CD4-positive, alpha-beta T cell treated with Interleukin-6 for 4 hours (primary cell): ENCODE measurements around the gene PSMD8.
"Not testable (repeated sequence)": the region's sequence is repeated elsewhere in the genome, so short reads cannot be mapped to it uniquely, and the experiment has no call there.

Experiments used
- DNase-seq: peaks from one replicate; pipeline ENCODE4 v3.0.0-alpha.2; 2020; ENCODE audit warnings: mixed read lengths

The PSMD8 gene

GRCh38 chr19:38362076-38362945, 12.1 kb upstream of the PSMD8 start:
- peak; percentile 82 for DNase-seq

GRCh38 chr19:38362946-38363688, 11.3 kb upstream of the PSMD8 start:
- not testable (repeated sequence) for DNase-seq

DNA sequence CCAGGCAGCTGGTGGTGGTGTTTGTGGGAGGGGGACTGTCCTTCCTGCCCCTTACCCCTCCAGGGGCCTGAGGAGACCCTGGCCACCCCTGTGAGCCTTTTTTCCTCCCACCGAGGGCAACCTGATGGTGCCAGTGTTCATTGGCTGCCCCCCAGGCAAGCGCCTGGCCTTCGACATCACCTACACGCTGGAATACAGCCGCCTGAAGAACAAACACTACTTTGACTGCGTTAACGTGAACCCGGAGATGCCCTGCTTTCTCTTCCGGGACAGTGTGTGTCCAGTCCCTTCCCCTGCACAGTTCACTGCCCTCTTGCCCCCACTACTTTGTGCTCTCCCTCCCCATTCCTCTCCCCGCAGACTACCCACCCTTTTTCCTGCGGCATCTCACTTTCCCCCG, 7.3 kb upstream of the PSMD8 start:
- no peak for DNase-seq

GRCh38 chr19:38369584-38369983, 4.8 kb upstream of the PSMD8 start:
- no peak for DNase-seq

DNA sequence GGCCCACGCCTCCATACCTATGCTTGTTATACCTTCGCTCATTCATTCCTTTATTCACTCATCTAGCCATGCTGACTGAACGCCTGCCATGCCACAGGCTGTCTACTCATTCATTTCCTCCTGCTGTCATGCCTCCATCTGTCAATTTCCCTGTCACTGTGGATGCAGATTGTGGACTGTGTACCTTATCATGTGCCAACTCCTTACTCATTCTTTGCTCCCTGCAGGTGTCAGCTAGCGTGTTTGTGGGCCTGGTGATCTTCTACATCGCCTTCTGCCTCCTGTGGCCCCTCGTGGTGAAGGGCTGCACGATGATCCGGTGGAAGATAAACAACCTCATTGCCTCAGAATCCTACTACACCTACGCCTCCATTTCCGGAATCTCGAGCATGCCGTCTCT, 4.1 kb upstream of the PSMD8 start:
- no peak for DNase-seq

DNA sequence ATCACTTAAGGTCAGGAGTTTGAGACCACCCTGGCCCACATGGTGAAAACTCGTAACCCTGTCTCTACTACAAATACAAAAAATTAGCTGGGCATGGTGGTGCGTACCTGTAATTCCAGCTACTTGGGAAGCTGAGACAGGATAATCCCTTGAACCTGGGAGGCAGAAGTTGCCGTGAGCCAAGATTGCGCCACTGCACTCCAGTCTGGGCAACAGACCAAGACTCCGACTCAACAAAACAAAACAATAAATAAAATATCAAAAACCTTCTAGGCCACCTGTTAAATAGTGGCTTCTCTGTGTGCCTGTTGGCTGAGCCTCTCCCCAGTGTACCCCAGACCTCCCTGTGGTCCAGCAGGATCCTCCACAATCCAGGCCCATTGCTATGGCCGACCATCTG, 3.3 kb upstream of the PSMD8 start:
- no peak for DNase-seq

GRCh38 chr19:38373907-38374331, 452 bp upstream of the PSMD8 start:
- no peak for DNase-seq

GRCh38 chr19:38375098-38375493, 725 bp downstream of the PSMD8 start:
- no peak for DNase-seq

GRCh38 chr19:38375748-38376147, 1.4 kb downstream of the PSMD8 start:
- DNase-seq: no peak

GRCh38 chr19:38376576-38376975, 2.2 kb downstream of the PSMD8 start:
- DNase-seq: no peak

GRCh38 chr19:38377052-38377451, 2.7 kb downstream of the PSMD8 start:
- DNase-seq: no peak

- no peak for DNase-seq
Observed at GRCh38 chr19:38378866-38379265, 4.5 kb downstream of the PSMD8 start.

GRCh38 chr19:38381138-38381537, 6.8 kb downstream of the PSMD8 start:
- DNase-seq: no peak

DNA sequence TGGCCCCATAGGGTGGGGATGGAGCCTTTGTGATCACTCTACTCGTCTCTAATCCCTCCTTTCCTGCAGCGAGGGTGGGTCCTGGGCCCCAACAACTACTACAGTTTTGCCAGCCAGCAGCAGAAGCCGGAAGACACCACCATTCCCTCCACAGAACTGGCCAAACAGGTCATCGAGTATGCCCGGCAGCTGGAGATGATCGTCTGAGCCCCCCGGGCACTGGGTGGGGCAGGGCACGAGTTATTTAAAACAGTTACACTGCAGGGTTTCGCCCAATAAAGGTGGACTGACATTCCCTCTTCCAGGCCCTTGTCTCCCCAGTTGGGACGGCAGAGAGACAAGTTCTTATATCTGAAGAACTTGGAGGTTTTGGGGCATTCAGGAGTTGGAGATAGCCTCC, 8.8 kb downstream of the PSMD8 start:
- DNase-seq: no peak

DNA sequence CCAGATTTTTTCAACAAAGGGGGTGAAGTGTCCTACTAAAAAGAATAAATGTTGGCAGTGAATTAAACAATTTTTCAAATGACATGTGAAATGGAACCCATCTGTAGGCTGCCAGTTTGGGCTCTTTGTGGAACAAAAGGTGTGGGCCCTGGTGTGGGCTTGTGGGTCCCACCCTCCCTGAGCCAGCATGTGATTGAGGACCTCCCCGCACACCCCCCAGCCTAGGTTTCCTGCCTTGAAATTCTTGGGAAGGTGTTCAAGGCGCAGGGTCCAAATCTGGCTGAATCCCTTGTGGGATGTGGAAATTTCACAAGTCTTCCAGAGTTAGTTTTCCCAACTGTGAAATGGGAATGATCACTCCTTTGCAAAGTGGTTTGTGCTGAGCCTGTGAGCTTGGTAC, 9.4 kb downstream of the PSMD8 start:
- DNase-seq: no peak

DNA sequence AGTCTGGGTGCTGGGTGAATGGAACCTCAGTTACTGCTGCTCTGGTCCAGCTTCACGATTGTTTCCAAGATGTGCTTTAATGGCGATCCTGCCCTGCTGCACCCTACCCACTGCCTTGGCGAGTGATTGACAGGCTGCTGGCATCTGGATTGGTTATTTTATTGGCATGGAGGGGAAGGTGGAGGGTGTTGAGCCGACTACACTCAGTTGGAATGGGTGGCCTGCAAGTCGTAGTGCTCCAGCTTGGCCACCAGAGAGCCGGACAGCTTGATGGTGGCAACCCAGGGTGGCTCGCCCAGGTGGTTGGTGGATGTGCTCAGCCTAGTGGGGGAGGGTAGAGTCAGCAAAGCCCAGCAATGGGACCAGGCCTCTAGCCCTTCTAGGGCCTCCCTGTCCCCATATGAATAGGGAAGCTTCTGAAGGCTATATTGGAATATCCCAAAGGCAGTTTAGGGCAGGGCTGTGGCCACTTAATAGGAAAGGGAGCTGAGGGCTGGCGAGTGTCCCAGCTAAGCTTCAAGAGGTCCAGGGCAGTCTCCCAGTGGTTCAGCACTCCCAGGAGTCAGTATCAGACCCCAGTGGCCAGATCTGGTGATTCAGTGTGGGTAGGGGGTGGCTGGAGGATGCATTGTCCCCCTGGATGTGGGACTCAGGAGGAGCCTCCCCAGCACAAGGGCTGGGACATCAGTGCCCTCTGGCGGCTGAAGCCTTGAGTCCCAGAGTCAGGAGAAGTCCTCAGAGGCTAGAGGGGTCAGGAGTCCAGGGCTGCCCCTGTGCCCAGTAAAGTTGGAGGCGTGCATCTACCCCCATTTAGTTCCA, 10.0 kb downstream of the PSMD8 start:
- no peak for DNase-seq

- no peak for DNase-seq
Observed at GRCh38 chr19:38385057-38385803, 10.9 kb downstream of the PSMD8 start.

DNA sequence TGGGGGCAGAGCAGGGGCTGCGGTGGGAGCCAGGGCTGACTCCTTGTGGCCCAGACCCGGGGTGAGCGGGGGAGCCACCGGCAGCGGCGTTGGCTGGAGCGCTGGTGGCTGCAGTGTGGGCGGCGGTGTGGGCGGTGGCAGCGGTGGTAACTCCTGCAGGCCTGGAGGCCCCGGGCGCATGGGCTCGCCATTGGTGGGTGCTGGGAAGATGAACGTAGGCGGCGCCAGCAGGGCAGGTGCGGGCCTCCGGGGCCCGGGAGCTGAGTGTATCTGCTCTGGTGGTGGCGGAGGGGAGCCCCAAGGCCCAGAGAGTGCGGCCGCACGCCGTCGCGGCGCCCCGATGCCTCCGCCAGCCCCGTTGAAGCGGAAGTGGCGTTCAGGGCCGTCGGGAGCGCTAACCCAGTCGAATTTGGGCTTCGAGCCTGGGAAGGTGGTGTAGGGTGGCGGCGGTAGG, 11.5 kb downstream of the PSMD8 start:
- no peak for DNase-seq

DNA sequence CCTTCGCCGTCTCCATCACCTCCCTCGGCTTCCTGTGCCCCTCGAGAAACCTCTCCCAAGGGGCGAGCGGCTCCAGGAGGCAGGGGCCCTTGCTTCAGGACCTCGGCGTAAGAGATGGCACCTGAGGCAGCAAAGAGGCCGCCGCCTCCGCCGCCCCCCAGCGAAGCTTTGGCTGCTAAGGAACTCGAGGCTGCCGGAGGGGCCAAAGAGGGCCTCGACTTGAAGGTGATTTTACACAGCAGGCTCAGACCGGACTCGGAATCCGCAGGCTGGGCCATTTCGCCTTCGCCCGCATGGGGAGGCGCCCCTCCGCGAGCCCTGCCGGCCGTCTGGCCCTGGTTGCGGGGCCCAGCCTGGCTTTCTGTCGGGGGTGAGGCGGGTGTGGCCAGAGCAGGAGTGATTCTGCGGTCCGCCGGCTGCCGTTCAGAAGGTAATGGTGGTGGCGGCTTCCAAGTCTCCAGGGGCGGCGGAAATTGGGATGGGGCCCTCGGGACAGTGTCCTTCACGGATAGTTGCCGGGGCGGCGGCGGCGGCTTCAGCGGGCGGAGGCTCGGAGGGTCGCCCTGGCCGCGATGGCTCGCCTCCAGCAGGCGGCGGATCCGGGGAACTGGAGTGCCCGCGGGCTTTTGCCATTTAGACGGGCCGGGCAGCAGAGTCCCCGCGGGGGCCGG, 12.1 kb downstream of the PSMD8 start:
- DNase-seq: no peak

GRCh38 chr19:38386971-38387549, 12.7 kb downstream of the PSMD8 start:
- no peak for DNase-seq

- peak; percentile 82 for DNase-seq
Observed at GRCh38 chr19:38387550-38388348, 13.4 kb downstream of the PSMD8 start, which contains the start of gene GGN. TSS of gene GGN (minus strand) at chr19:38388034. CDS start at chr19:38387261, 773 bp downstream.
